Fibroblast of pulmonary artery (primary cell): Measurements from ENCODE around the gene HNRNPH1.

Experiments used
- DNase-seq: peaks from one replicate; pipeline ENCODE4 v3.0.0-alpha.2; 2010; ENCODE audit warnings: low read depth
- H3K4me3 ChIP-seq: replicated peaks from 2 replicates; pipeline ENCODE4 v1.5.1; 2011; ENCODE audit warnings: low read depth, mild to moderate bottlenecking, control low read depth, low read length, moderate library complexity
- TF ChIP-seq, protein P1 (sequence below): IDR thresholded peaks from 2 replicates; pipeline ENCODE4 v1.5.1; 2011; ENCODE audit warnings: mild to moderate bottlenecking, control low read depth, low read length, inconsistent platforms; ENCODE audit errors: missing control alignments

HNRNPH1 gene

GRCh38 chr5:179599973-179600372 lies 23.5 kb downstream of the HNRNPH1 start:
- no peak for DNase-seq
- TF ChIP-seq, protein P1, sequence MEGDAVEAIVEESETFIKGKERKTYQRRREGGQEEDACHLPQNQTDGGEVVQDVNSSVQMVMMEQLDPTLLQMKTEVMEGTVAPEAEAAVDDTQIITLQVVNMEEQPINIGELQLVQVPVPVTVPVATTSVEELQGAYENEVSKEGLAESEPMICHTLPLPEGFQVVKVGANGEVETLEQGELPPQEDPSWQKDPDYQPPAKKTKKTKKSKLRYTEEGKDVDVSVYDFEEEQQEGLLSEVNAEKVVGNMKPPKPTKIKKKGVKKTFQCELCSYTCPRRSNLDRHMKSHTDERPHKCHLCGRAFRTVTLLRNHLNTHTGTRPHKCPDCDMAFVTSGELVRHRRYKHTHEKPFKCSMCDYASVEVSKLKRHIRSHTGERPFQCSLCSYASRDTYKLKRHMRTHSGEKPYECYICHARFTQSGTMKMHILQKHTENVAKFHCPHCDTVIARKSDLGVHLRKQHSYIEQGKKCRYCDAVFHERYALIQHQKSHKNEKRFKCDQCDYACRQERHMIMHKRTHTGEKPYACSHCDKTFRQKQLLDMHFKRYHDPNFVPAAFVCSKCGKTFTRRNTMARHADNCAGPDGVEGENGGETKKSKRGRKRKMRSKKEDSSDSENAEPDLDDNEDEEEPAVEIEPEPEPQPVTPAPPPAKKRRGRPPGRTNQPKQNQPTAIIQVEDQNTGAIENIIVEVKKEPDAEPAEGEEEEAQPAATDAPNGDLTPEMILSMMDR, result no peak
- H3K4me3 ChIP-seq, result no peak overlapping the region

GRCh38 chr5:179599566-179599965 lies 23.9 kb downstream of the HNRNPH1 start:
- no peak overlapping the region for H3K4me3 ChIP-seq
- no peak for DNase-seq

GRCh38 chr5:179599100-179599499 lies 24.4 kb downstream of the HNRNPH1 start:
- DNase-seq, result no peak
- H3K4me3 ChIP-seq, result no peak overlapping the region
- TF ChIP-seq, protein P1, result no peak

More at GRCh38 chr5:179599566-179599965, 23.9 kb downstream of the HNRNPH1 start:
- TF ChIP-seq, protein P1, result no peak

- no peak for DNase-seq
- TF ChIP-seq, protein P1, result no peak
- no peak overlapping the region for H3K4me3 ChIP-seq
Observed at GRCh38 chr5:179596421-179596820, 27.1 kb downstream of the HNRNPH1 start.

GRCh38 chr5:179595916-179596315 lies 27.6 kb downstream of the HNRNPH1 start:
- TF ChIP-seq, protein P1, result no peak
- H3K4me3 ChIP-seq, result no peak overlapping the region
- no peak for DNase-seq

DNA sequence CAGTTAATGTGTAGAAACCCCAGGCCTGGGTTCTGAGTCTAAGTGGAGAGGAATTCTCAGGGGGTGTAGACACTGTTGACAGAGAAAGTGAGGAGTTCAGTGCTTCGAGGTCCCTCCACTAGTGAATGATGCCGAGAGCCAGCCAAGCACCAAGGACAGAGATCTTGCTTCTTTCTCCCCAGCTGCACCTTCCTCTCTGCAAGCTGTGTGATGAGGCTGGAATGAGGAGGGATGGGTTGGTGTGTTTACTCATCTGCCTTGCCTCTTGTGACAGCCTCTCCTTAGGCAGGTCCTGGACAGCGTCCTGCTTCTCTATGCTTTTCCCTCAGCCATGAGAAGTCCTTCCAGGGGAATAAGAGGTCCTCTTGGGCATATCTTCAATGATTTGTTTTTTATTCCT lies 35.3 kb downstream of the HNRNPH1 start:
- TF ChIP-seq, protein P1, result no peak
- H3K4me3 ChIP-seq, result no peak overlapping the region
- no peak for DNase-seq

DNA sequence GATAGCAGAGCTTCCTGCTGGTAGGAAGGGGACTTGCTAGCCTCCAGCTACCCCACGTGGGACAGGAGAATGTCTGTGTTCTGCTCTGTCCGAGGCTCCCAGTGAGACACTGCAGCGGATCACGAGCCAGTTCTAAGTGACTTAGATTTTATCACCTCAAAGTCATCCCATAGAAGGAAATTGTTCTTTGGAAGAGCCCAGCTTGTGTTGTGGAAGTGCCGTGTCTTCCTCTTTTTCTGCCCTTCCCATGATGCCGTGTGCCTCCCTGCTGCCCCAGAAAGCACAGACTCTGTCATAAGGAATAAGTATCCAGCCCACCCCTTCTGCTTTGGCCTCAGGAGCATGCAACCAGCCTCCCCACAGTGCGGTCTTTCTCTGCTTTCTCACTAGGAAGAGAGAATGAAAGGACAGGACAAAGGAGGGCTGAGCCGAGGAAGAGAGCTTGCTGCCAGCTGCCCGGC lies 37.5 kb downstream of the HNRNPH1 start:
- H3K4me3 ChIP-seq, result no peak overlapping the region
- no peak for DNase-seq
- TF ChIP-seq, protein P1, result no peak
